H1 (cell line): ENCODE data around the gene SNX25. TPM values are rescaled to one million over a fixed set of nuclear protein-coding genes. Genes with fewer than 3 reads are reported as not detected.

ENCODE experiments used
- ATF3 ChIP-seq: IDR thresholded peaks from 2 replicates; pipeline ENCODE4 v1.6.1; 2011; ENCODE audit warnings: low read depth, mild to moderate bottlenecking, low read length; ENCODE audit not compliant: insufficient read depth
- CHD7 ChIP-seq: fragments of 300-600 bp; sonication (generic); IDR thresholded peaks from 2 replicates; pipeline ENCODE4 v1.7.1; 2012; ENCODE audit warnings: low read length, moderate library complexity, mild to moderate bottlenecking, inconsistent platforms; ENCODE audit not compliant: insufficient replicate concordance
- CREB1 ChIP-seq: IDR thresholded peaks from 2 replicates; pipeline ENCODE4 v1.6.1; 2012; ENCODE audit warnings: inconsistent platforms
- CTBP2 ChIP-seq: IDR thresholded peaks from 2 replicates; pipeline ENCODE4 v1.7.0; 2011; ENCODE audit warnings: borderline replicate concordance, mild to moderate bottlenecking, moderate library complexity, mixed read lengths, low read length; ENCODE audit not compliant: insufficient read depth, insufficient read length
- JUN ChIP-seq: IDR thresholded peaks from 2 replicates; pipeline ENCODE4 v1.6.1; 2011; ENCODE audit warnings: low read depth, mild to moderate bottlenecking, improper control_type of control experiment, low read length
- TBP ChIP-seq: IDR thresholded peaks from 2 replicates; pipeline ENCODE4 v1.6.1; 2011; ENCODE audit warnings: low read depth, low read length, improper control_type of control experiment
- polyA plus RNA-seq, 7 experiments: library from polyadenylated mRNA; depleted of rRNA in 3 of 7; stranded (reverse) in 5 of 7; unstranded in 2 of 7; fragments of >200 nt in 5 of 7; fragments of 200-250 nt in 2 of 7; gene quantifications; 1 replicate in 5 of 7; 2 replicates in 1 of 7; 4 replicates in 1 of 7; pipeline versions ENCODE4 v1.2.1 to v1.2.3, GENCODE V29; 2011 to 2013; ENCODE audit warnings: missing spikeins in 2 of 7, mixed read lengths in 2 of 7
- total RNA-seq: library from RNA; stranded (reverse); fragmentation: NEBNext Ultra II Directional; extraction: Animal tissue kit (Norgen Biotek cat#: 25700); gene quantifications from 2 replicates; pipeline ENCODE4 v1.2.1, GENCODE V29; 2021

Gene SNX25
- total and polyA plus RNA-seq, 2 of the 8 experiments (the other 6 are each of a cell fraction or from before 2014, with no cell fraction given) = 5.4 to 19.9 TPM

GRCh38 chr4:185323606-185324005 lies 114.2 kb downstream of the SNX25 start (continued):
- TF ChIP-seq CTBP2 (no peak), TBP (no peak), ATF3 (no peak), CREB1 (no peak), CHD7 (no peak), JUN (no peak)
